IPS-15b (cell line): ENCODE measurements around the gene SRP14.

Experiments
- H3K27me3 ChIP-seq: one replicate; pipeline ENCODE4 v1.6.1; 2013; ENCODE audit warnings: low read length; ENCODE audit not compliant: control insufficient read depth, insufficient read depth
- H3K36me3 ChIP-seq: one replicate; pipeline ENCODE4 v1.6.1; 2013; ENCODE audit warnings: low read length; ENCODE audit not compliant: control insufficient read depth, insufficient read depth
- H3K4me1 ChIP-seq: one replicate; pipeline ENCODE4 v1.6.1; 2013; ENCODE audit warnings: mild to moderate bottlenecking, low read length; ENCODE audit not compliant: control insufficient read depth, insufficient read depth
- H3K4me3 ChIP-seq: one replicate; pipeline ENCODE4 v1.5.1; 2013; ENCODE audit warnings: low read depth, low read length
- H3K9ac ChIP-seq: one replicate; pipeline ENCODE4 v1.6.1; 2013; ENCODE audit warnings: low read depth, mild to moderate bottlenecking, low read length
- H3K9me3 ChIP-seq: one replicate; pipeline ENCODE4 v1.6.1; 2013; ENCODE audit warnings: mild to moderate bottlenecking, low read length; ENCODE audit not compliant: control insufficient read depth, insufficient read depth

Gene SRP14

DNA sequence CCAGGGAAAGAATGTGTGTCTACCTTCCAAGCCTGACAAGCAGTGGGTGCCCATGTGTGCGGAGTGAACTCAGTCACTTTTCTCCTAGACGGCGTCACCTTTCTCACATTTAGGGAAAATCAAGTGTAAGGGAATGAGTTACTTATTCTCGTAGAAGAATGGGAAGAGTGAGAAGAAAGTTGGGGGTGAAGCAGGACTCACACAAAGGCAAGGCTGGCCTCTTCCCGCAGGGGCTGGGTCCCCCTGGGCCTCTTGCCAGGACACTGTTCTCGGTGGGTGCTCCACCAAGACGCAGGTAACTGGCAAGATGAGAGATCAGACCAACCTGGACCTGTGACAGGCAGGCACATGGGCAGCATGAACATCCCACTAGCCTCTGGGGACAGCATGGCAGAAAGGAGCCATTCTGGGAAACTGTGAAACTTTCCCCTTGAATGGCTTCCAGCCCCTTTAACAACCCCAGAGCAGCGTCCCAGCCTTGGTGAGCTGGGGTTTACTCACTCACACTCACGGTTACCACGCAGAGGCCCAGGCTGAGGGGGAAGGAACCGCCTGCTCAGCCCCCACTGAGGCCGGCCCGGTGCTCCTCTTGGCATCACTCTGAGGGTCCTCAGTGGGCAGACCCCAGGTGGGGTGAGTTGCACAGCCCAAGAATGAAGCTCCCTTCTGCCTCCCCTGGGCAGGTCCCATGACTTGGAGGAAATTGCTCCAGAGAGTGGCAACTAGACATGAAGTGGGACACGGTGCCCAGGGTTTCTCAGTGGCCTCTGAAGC is 15.0 kb upstream of the SRP14 start:
- Histone ChIP-seq H3K27me3 (no peaks in the 10 kb centered on the region), H3K9ac (no peak overlapping the region), H3K9me3 (no peaks in the 10 kb centered on the region), H3K4me3 (no peak overlapping the region), H3K36me3 (no peaks in the 10 kb centered on the region), H3K4me1 (peaks cover 3% of the 10 kb centered on the region)

DNA sequence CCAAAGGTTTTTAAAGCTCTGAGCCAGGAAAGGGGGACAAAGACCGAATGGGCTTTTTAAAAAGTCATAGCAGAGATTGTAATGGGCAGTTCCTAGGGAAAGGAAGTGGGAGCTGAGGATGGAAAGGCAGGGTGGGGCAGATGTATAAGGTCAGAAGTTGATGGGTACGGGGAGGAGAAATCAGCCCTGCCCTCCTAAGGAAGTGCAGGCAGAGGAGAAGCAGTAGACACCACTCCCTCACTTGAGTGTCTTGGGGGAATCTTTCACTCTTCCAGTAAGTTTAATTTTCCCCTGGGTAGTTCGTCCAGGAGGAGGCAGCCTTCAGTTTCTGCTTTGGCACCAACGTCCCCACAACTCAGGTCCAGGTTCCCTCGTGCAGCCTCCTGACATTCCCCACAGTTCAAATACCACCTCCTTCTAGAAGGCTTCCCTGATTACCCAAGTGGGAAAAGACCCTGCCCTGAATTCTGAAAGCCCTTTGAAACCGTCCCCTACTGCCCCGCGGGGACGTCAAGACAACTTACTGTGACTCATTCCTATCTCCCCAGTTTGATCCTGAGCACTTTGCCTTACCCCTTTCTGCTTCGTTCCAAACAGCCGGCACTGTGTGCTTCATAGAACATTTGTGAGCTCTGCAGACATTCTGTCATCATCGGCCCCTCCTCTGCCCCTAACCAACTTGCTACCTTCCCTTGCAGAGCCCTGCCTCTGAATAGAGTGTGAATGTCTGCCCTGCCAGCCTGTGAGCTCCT is 14.3 kb upstream of the SRP14 start:
- no peak overlapping the region for H3K9ac ChIP-seq
- no peaks in the 10 kb centered on the region for H3K27me3 ChIP-seq
- no peaks in the 10 kb centered on the region for H3K9me3 ChIP-seq
- H3K4me1 ChIP-seq: peaks cover 3% of the 10 kb centered on the region
- no peaks in the 10 kb centered on the region for H3K36me3 ChIP-seq
- no peak overlapping the region for H3K4me3 ChIP-seq

DNA sequence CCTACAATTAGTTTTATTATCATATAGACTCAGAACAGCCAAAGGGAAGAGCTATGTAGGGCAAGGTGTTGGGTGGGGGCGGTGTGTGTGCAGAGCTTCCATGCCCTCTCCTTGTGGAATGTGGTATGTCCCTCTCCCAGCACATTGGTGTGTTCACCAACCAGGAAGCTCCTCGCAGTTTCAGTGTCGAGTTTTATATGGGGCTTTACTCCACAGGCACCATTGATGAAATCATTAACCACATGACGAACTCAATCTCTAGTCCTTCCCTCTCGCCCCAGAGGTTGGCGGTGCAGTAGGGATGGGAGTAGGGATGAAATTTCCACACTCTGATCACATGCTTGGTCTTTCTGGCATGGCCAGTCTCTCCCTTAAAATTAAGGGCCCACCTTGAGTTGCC is 13.6 kb upstream of the SRP14 start:
- no peak overlapping the region for H3K4me3 ChIP-seq
- H3K36me3 ChIP-seq: no peaks in the 10 kb centered on the region
- H3K27me3 ChIP-seq: no peaks in the 10 kb centered on the region
- H3K9ac ChIP-seq: no peak overlapping the region
- no peaks in the 10 kb centered on the region for H3K9me3 ChIP-seq
- H3K4me1 ChIP-seq: peaks cover 3% of the 10 kb centered on the region

DNA sequence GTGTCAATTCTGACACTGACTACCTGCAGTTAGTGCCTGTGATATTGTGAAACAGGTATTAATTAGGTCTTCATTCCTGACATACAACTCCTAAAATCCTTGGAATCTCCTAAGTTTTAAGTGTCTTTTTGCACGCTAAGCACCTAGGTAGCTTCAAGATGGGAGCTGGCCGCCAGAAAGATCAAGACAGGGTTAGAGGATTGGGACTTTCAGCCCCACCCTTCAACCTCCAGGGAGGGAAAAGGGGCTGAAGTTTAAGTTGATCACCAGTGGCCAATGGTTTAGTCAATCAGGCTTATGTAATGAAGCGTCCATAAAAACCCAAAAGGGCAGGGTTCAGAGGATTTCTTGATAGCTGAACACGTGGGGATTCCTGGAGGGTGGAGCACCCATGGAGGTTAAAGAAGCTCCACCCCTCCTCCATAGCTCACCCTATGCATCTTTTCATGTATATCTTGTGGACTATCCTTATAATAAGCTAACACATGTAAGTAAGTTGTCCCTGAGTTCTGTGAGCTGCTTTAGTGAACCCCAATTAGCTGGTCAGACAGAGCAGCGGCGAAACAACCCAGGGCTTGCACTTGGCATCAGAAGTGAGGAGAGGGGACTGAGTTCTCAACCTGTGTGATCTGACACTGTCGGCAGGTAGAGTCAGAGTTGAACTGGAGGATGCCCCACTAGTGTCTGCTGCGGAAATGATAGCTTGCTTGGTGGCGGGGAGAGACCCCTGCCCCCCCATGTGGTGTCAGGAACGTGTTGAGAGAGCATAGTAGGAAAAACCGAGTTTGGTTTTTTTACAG is 12.8 kb upstream of the SRP14 start:
- Histone ChIP-seq H3K4me3 (no peak overlapping the region), H3K9ac (no peak overlapping the region), H3K36me3 (no peaks in the 10 kb centered on the region), H3K27me3 (no peaks in the 10 kb centered on the region), H3K9me3 (no peaks in the 10 kb centered on the region), H3K4me1 (peaks cover 5% of the 10 kb centered on the region)

DNA sequence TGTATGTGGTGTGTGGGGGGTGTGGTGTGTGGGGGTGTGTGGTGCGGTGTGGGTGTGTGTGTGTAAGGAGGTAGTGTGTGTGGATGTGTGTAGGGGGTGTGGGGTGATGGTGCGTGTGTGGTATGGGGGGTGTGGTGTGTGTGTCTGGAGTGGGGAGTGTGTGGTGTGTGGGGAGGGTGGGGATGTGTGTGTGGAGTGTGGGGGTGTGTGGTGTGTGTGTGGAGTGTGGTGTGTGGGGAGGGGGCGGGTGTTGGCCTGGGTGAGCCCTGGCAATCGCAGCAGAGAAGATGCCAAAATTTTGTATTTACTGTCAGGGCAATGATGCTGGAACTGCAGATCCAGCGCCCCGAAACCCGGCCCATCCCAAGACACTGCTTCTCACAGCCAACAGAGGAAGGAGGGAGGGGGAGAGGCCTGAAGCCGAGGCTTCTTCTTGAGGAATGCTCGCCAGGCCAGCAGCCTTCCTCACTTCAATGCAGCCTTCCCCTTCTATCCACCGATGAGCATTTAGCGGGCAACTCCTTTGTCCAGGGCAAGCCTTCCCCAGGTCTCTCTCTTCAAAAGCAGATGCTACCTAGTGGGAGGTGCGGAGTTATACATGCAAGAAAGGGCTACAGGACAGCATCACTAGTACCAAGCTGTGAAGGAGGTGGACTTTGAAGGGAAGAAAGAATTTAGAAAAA is 11.9 kb upstream of the SRP14 start:
- no peak overlapping the region for H3K4me3 ChIP-seq
- H3K4me1 ChIP-seq: peaks cover 5% of the 10 kb centered on the region
- no peaks in the 10 kb centered on the region for H3K9me3 ChIP-seq
- H3K9ac ChIP-seq: no peak overlapping the region
- H3K27me3 ChIP-seq: no peaks in the 10 kb centered on the region
- no peaks in the 10 kb centered on the region for H3K36me3 ChIP-seq

DNA sequence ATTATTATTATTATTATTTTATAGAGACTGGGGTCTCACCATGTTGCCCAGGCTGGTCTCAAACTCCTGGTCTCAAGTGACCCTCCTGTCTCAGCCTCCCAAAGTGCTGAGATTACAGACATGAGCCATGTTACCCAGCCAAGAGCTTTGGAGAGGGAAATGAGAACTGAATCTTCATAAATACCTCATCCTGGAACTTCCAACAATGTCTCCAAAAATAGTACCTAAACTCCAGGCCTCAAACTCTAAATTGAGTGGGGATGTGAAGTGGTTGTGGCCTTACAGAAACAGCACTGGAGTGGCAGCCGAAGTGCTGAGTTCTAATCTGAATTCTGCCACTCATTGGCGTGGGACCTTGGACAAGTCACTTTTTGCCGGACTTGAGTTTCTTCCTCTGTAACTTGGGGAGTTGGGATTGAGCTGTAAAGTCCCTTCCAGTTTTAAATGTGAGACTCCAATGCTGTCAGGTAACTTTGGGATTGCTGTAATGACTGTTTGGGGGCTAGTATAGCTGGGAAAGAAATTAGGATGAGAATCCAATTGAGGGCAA is 10.0 kb upstream of the SRP14 start:
- Histone ChIP-seq H3K9me3 (no peaks in the 10 kb centered on the region), H3K4me1 (peaks cover 14% of the 10 kb centered on the region), H3K36me3 (no peaks in the 10 kb centered on the region), H3K4me3 (no peak overlapping the region), H3K9ac (no peak overlapping the region), H3K27me3 (no peaks in the 10 kb centered on the region)

DNA sequence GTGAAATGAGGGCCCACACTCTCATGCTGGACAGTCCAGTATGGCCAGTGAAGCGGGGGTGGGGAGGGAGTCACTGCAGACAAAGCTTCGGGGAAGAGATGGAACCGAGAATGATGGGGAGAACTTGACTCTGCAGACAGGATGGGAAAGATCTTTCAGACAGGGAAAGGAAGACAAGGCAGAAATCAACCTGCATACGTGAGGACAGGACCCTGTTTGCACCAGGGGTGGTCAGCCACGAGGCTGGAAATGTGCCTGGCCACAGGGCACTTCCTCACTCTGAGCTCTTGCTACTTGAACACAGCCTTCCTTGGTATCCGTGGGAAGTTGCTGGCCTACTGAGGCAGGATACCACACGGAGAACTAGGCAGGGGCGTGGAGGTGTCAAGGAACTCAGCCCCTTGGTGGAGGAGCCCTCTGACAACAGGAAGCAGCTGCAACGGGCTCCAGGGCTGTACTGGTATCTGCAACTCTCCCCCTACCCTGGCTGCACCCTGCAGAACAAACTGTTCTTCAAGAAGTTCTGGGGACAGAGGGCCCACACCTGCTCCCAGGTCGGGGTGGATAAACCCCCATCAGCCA is 9.3 kb upstream of the SRP14 start:
- H3K9ac ChIP-seq: no peak overlapping the region
- H3K4me3 ChIP-seq: no peak overlapping the region
- H3K4me1 ChIP-seq: peaks cover 14% of the 10 kb centered on the region
- no peaks in the 10 kb centered on the region for H3K36me3 ChIP-seq
- H3K9me3 ChIP-seq: no peaks in the 10 kb centered on the region
- no peaks in the 10 kb centered on the region for H3K27me3 ChIP-seq

DNA sequence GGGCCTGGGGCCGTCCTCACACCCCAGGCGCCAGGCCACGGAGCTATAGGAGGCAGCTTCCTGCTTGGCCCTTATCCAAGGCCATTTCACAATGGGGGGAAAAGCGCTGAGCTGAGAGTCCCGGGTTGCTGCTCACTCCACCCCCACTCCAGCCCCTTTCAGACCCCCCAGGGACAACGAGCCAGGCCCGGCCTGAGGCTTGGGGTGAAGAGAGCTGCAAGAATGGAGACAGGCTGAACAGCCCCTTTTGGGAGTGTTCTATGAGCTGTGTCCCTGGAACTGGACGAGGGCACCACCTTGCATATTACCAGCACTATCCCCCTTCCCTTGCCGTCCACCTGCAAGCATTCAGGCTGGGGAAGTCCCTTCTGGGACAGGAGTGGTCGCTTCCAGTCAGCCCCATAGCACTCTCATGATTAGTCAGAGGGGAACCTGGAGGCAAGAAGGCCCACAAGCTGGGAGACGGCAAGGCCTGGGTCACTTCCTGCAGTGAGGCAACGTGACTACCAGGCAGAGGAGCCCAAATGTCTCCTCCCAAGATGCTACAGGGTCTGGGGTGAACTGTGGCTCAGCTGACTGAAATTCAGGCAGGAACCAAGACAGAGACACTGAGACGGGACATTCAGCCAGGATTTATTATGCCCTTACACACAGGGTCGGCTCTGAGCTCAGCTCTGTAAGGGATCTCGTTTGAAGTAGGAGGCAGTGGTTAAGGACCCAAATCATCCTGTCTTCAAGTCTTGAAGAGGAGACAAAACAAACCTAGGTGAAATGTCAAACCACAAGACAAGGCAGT is 8.6 kb upstream of the SRP14 start:
- H3K4me1 ChIP-seq: peaks cover 14% of the 10 kb centered on the region
- H3K9ac ChIP-seq: no peak overlapping the region
- H3K4me3 ChIP-seq: no peak overlapping the region
- no peaks in the 10 kb centered on the region for H3K27me3 ChIP-seq
- no peaks in the 10 kb centered on the region for H3K36me3 ChIP-seq
- no peaks in the 10 kb centered on the region for H3K9me3 ChIP-seq

DNA sequence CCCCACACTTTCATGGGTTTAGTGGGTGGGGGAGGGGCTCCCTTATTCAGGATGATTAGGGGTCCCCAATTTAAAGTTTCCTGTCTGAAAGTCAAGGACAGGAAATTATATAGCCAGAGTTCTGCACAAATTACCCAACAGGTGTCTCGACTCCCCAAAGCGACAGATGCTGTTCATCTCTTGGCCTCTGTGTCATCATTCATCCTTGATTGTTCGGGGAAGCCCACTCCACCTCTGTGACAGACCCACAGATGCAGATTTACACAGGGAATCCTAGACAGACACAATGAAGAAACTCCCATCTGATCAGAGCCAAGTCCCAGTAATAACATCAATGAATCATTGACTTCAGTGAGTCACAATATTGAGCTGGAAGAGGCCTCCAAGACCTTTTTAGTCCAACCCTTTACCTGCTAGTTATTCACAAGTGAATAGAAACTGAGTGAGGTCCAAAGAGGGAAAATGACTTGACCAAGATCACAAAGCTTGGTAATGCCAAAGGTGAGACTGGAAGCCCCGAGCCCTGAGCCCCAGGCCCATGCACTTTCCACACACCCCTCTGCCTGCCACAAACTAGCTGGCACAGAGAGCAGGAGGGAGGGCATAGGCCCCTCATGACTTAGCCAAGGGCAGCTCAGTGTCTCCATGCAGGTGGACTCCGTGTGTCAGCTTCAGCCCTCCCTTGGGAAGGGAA is 7.9 kb upstream of the SRP14 start:
- H3K4me1 ChIP-seq: peaks cover 14% of the 10 kb centered on the region
- no peak overlapping the region for H3K9ac ChIP-seq
- H3K9me3 ChIP-seq: no peaks in the 10 kb centered on the region
- H3K4me3 ChIP-seq: no peak overlapping the region
- H3K27me3 ChIP-seq: no peaks in the 10 kb centered on the region
- no peaks in the 10 kb centered on the region for H3K36me3 ChIP-seq

DNA sequence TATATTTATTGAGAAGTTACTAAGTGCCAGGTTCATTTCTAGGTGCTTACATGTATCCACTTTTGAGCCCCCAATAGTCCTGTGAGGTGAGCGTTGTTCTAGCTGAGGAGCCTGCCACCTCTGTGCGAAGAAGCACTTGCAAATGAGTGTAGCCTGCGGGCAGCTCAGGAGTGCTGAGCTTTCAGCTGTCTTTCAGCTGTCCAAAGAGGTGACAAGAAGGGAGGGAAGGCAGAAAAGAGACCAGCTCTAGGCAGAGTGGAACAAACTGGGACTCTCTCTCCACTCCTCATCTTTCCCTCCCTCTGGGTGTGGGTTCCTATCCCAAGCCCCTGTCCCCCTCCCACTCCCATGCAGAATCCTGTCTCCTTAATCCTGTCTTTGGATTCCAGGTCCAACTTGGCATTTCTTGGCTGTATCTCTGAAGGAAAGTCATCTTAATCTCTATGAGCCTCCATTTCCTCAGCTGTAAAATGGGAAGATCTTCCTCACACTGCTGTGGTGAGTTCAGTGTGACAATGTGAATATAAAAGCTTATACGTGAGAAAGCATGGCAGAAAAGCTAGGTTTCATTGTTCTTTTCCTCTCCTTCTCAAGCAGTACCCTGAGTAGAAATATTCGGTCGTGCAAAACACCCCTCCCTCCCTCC is 6.7 kb upstream of the SRP14 start:
- Histone ChIP-seq H3K9ac (no peak overlapping the region), H3K4me1 (peaks cover 11% of the 10 kb centered on the region), H3K9me3 (no peaks in the 10 kb centered on the region), H3K4me3 (peak overlapping the region; percentile 12), H3K27me3 (no peaks in the 10 kb centered on the region), H3K36me3 (no peaks in the 10 kb centered on the region)
